ENCODE results near the gene PLCB1. TPM values are rescaled to one million over a fixed set of nuclear protein-coding genes. Genes with fewer than 3 reads are reported as not detected.

The PLCB1 gene
- total RNA-seq, 1 experiment from 2014 or later, result 6.0 TPM

GRCh38 chr20:8139899-8140298 lies 7.8 kb downstream of the PLCB1 start:
- Mint-ChIP-seq H3K27ac (ENCODE audit: unreplicated experiment) (no peak overlapping the region), H3K4me1 (ENCODE audit: low read depth, unreplicated experiment) (no peaks in the 10 kb centered on the region), H3K4me3 (ENCODE audit: low read depth, unreplicated experiment) (no peak overlapping the region), H3K9me3 (ENCODE audit: low read depth, unreplicated experiment) (no peaks in the 10 kb centered on the region), H3K36me3 (ENCODE audit: insufficient read depth, unreplicated experiment) (no peaks in the 10 kb centered on the region), H3K27me3 (ENCODE audit: unreplicated experiment) (peaks cover 39% of the 10 kb centered on the region)
- intact Hi-C loops (cut with micrococcal nuclease; ENCODE audit: unreplicated experiment), result no loop called here
- BruUV-seq (replicated peaks), result no TSS peak
- TF ChIP-seq CTCF (IDR thresholded peaks at IDR 0.05; ENCODE audit: unreplicated experiment), result no peak
- DNase-seq, result no peak
- CTCF ChIA-PET, result interaction anchor here (0.6 kb wide), 1 partner anchor 9 kb away, joined by 3 read pairs; no protein-coding TSS in a partner anchor

- no peak for DNase-seq
- Mint-ChIP-seq H3K9me3 (ENCODE audit: low read depth, unreplicated experiment) (no peaks in the 10 kb centered on the region), H3K27ac (ENCODE audit: unreplicated experiment) (no peak overlapping the region), H3K4me3 (ENCODE audit: low read depth, unreplicated experiment) (no peak overlapping the region), H3K27me3 (ENCODE audit: unreplicated experiment) (peaks cover 22% of the 10 kb centered on the region), H3K4me1 (ENCODE audit: low read depth, unreplicated experiment) (no peaks in the 10 kb centered on the region), H3K36me3 (ENCODE audit: insufficient read depth, unreplicated experiment) (no peaks in the 10 kb centered on the region)
- no peak for TF ChIP-seq CTCF (IDR thresholded peaks at IDR 0.05; ENCODE audit: unreplicated experiment)
- CTCF ChIA-PET, result no interaction called here
- BruUV-seq (replicated peaks), result no TSS peak
- intact Hi-C loops (cut with micrococcal nuclease; ENCODE audit: unreplicated experiment), result no loop called here
Observed at GRCh38 chr20:8143474-8143873, 11.4 kb downstream of the PLCB1 start.

GRCh38 chr20:8144282-8145245 lies 12.5 kb downstream of the PLCB1 start:
- Mint-ChIP-seq H3K4me3 (ENCODE audit: low read depth, unreplicated experiment) (no peak overlapping the region), H3K36me3 (ENCODE audit: insufficient read depth, unreplicated experiment) (no peaks in the 10 kb centered on the region), H3K27ac (ENCODE audit: unreplicated experiment) (no peak overlapping the region), H3K4me1 (ENCODE audit: low read depth, unreplicated experiment) (no peaks in the 10 kb centered on the region), H3K27me3 (ENCODE audit: unreplicated experiment) (peaks cover 22% of the 10 kb centered on the region), H3K9me3 (ENCODE audit: low read depth, unreplicated experiment) (no peaks in the 10 kb centered on the region)
- no peak for TF ChIP-seq CTCF (IDR thresholded peaks at IDR 0.05; ENCODE audit: unreplicated experiment)
- CTCF ChIA-PET, result no interaction called here
- no TSS peak for BruUV-seq (replicated peaks)
- no peak for DNase-seq
- intact Hi-C loops (cut with micrococcal nuclease; ENCODE audit: unreplicated experiment), result no loop called here

- H3K9me3 Mint-ChIP-seq (ENCODE audit: low read depth, unreplicated experiment), result no peaks in the 10 kb centered on the region
- no peak overlapping the region for H3K4me3 Mint-ChIP-seq (ENCODE audit: low read depth, unreplicated experiment)
- intact Hi-C loops (cut with micrococcal nuclease; ENCODE audit: unreplicated experiment), result no loop called here
- H3K36me3 Mint-ChIP-seq (ENCODE audit: insufficient read depth, unreplicated experiment), result no peaks in the 10 kb centered on the region
- H3K27me3 Mint-ChIP-seq (ENCODE audit: unreplicated experiment), result peaks cover 22% of the 10 kb centered on the region
- H3K4me1 Mint-ChIP-seq (ENCODE audit: low read depth, unreplicated experiment), result no peaks in the 10 kb centered on the region
- no peak for TF ChIP-seq CTCF (IDR thresholded peaks at IDR 0.05; ENCODE audit: unreplicated experiment)
- CTCF ChIA-PET, result no interaction called here
- no peak overlapping the region for H3K27ac Mint-ChIP-seq (ENCODE audit: unreplicated experiment)
- no peak for DNase-seq
- BruUV-seq (replicated peaks), result no TSS peak
Observed at GRCh38 chr20:8145246-8146168, 13.4 kb downstream of the PLCB1 start.

Data from Calu3 (cell line).